GF-D8 (cell line): ENCODE data around the gene ARHGAP10.
"Not testable (repeated sequence)": the region's sequence is repeated elsewhere in the genome, so short reads cannot be mapped to it uniquely, and the experiment has no call there.

Experiments used
- DNase-seq: peaks from one replicate; lab custom pipeline; 2025; lab: John Stamatoyannopoulos, UW

ARHGAP10 gene

GRCh38 chr4:147853706-147854105, 121.8 kb downstream of the ARHGAP10 start:
- no peak for DNase-seq

- DNase-seq, result no peak
These were observed 122.3 kb downstream of the ARHGAP10 start for GRCh38 chr4:147854154-147854553.

GRCh38 chr4:147855571-147856009, 123.7 kb downstream of the ARHGAP10 start:
- no peak for DNase-seq

- DNase-seq, result no peak
These were observed 129.1 kb downstream of the ARHGAP10 start for GRCh38 chr4:147860960-147861359.

- no peak for DNase-seq
These were observed 130.3 kb downstream of the ARHGAP10 start for GRCh38 chr4:147862043-147862692.

GRCh38 chr4:147863111-147863747, 131.3 kb downstream of the ARHGAP10 start:
- no peak for DNase-seq

GRCh38 chr4:147863808-147864472, 132.1 kb downstream of the ARHGAP10 start:
- DNase-seq, result no peak

GRCh38 chr4:147864607-147865006, 132.7 kb downstream of the ARHGAP10 start:
- no peak for DNase-seq

GRCh38 chr4:147865926-147866325, 134.0 kb downstream of the ARHGAP10 start:
- DNase-seq, result no peak

- peak; percentile 48 for DNase-seq
These were observed 134.8 kb downstream of the ARHGAP10 start for GRCh38 chr4:147866532-147867271.

GRCh38 chr4:147874109-147874508, 142.2 kb downstream of the ARHGAP10 start:
- DNase-seq, result no peak

GRCh38 chr4:147877308-147877771, 145.5 kb downstream of the ARHGAP10 start:
- no peak for DNase-seq

- DNase-seq, result no peak
These were observed 147.8 kb downstream of the ARHGAP10 start for GRCh38 chr4:147879676-147880075.

GRCh38 chr4:147880511-147880910, 148.6 kb downstream of the ARHGAP10 start:
- DNase-seq, result no peak

GRCh38 chr4:147884536-147884935, 152.6 kb downstream of the ARHGAP10 start:
- DNase-seq, result no peak

- not testable (repeated sequence) for DNase-seq
These were observed 153.3 kb downstream of the ARHGAP10 start for GRCh38 chr4:147885216-147885615.

GRCh38 chr4:147891476-147892115, 159.7 kb downstream of the ARHGAP10 start:
- DNase-seq, result no peak

- DNase-seq, result no peak
These were observed 167.6 kb downstream of the ARHGAP10 start for GRCh38 chr4:147899512-147899911.

- no peak for DNase-seq
These were observed 169.5 kb downstream of the ARHGAP10 start for GRCh38 chr4:147901388-147901787.

- no peak for DNase-seq
These were observed 170.0 kb downstream of the ARHGAP10 start for GRCh38 chr4:147901916-147902315.

- no peak for DNase-seq
These were observed 177.3 kb downstream of the ARHGAP10 start for GRCh38 chr4:147909225-147909624.

- DNase-seq, result no peak
These were observed 178.4 kb downstream of the ARHGAP10 start for GRCh38 chr4:147910315-147910714.
